ENCODE measurements around the gene FOXK2.
"Not testable (repeated sequence)": the region's sequence is repeated elsewhere in the genome, so short reads cannot be mapped to it uniquely, and the experiment has no call there.

FOXK2 gene

DNA sequence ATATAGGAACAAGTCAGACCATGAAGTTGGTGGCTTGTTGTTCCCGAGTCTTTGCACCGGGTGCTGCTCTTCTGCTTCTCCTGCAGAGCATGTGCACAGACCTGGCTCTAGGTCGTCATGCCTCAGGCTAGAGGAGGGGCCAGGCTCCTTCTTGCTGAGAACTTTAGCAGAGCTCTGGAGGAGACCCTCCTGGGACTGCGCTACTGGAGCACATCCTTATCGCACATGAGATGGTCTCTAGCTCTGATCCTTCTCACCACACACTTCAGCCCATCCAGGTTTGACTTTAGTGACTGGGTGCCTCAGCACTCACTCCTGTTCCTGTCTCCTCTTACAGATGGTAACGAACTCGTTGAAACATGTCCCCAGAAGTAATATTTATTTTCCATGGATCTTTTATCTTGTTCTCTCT is 14.9 kb downstream of the FOXK2 start:
- Histone ChIP-seq H4K91ac (ENCODE audit: low read depth, low read length, poor library complexity) (no peak overlapping the region), H3K36me3 (replicated peaks in 1 of 2; ENCODE audit: control insufficient read depth in 2 of 2, insufficient read depth in 2 of 2, low read length in 2 of 2) (peaks cover 0 to 5% of the 10 kb centered on the region in 2 donors), H2BK15ac (ENCODE audit: low read length) (no peak overlapping the region), H4K8ac (ENCODE audit: low read depth, low read length) (no peak overlapping the region), H3K23ac (ENCODE audit: low read depth, low read length, poor library complexity) (no peak overlapping the region), H2BK5ac (ENCODE audit: low read length) (no peak overlapping the region), H3K4me3 (ENCODE audit: low read length in 2 of 2) (no peak overlapping the region), H3K79me1 (ENCODE audit: low read depth, low read length) (peaks cover 8% of the 10 kb centered on the region), H3K4ac (ENCODE audit: low read length) (no peak overlapping the region), H2AFZ (ENCODE audit: low read length) (no peak overlapping the region), H2BK12ac (ENCODE audit: low read length) (no peak overlapping the region), H3K18ac (ENCODE audit: low read length) (no peak overlapping the region), H3K9ac (ENCODE audit: low read depth, low read length, poor library complexity) (no peak overlapping the region), H3K27me3 (ENCODE audit: control insufficient read depth in 3 of 3, insufficient read depth in 3 of 3, low read depth in 1 of 3, low read length in 3 of 3) (no peaks in the 10 kb centered on the region), H3K4me2 (ENCODE audit: insufficient read depth, low read length, poor library complexity, severe bottlenecking) (no peak overlapping the region), H2BK120ac (ENCODE audit: low read depth, low read length) (no peak overlapping the region), H2AK5ac (ENCODE audit: low read depth, low read length) (no peak overlapping the region), H3K14ac (ENCODE audit: low read length) (no peak overlapping the region), H3K27ac (replicated peaks; ENCODE audit: low read length) (no peak overlapping the region), H3K4me1 (ENCODE audit: control insufficient read depth in 2 of 2, insufficient read depth in 1 of 2, low read depth in 1 of 2, low read length in 2 of 2) (peaks cover 6 to 21% of the 10 kb centered on the region in 2 donors), H3K9me3 (replicated peaks in 1 of 2; ENCODE audit: control insufficient read depth in 2 of 2, insufficient read depth in 1 of 2, low read depth in 1 of 2, low read length in 2 of 2) (no peaks in the 10 kb centered on the region)
- DNase-seq (ENCODE audit: low spot score): no peak
- WGBS, 2 donors (ENCODE audit: extremely low coverage in 2 of 2, insufficient read length in 2 of 2, insufficient replicate concordance in 1 of 2): no CpG with 5 or more reads among the region's 7 CpGs

DNA sequence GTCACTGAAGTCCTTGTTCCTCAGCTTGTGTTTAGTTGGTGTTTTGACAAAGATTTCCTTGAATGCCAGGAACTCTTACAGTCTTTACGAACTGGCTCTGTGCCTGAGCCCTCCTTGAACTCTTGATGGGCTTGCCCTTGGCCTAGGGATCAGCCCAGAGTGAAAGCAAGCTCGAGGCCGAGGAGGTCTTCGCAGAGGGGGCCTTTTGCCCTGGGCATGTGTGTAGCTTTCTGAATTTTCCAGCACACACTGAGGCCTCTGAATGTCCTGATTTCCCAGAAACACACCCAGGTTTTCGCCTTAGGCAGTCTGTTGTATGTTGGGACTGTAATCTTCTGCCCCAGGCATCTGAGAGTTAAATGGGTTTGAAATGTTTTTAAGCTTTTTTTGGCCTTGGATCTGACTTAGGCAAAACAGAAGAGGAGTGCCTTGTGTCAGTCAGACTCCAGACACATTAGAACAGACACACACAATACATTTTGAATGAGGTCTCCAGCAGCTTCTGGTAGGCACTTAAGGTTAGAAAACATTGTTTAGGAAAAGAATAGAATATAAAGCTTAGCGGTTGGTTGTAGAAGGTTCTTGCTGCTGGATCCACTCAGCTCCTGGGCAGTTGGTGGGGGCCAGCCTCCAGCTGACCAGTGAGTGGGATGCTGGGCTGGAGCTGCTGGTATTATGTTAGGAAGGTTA is 17.1 kb downstream of the FOXK2 start:
- WGBS, 2 donors (ENCODE audit: extremely low coverage in 2 of 2, insufficient read length in 2 of 2, insufficient replicate concordance in 1 of 2): no CpG with 5 or more reads among the region's 6 CpGs
- no peak overlapping the region for H3K27ac ChIP-seq (replicated peaks; ENCODE audit: low read length)
- H4K91ac ChIP-seq (ENCODE audit: low read depth, low read length, poor library complexity): no peak overlapping the region
- H2BK120ac ChIP-seq (ENCODE audit: low read depth, low read length): no peak overlapping the region
- peaks cover 14% of the 10 kb centered on the region for H3K79me1 ChIP-seq (ENCODE audit: low read depth, low read length)
- H3K27me3 ChIP-seq (ENCODE audit: control insufficient read depth in 3 of 3, insufficient read depth in 3 of 3, low read depth in 1 of 3, low read length in 3 of 3): no peaks in the 10 kb centered on the region
- H2AFZ ChIP-seq (ENCODE audit: low read length): no peak overlapping the region
- H2BK12ac ChIP-seq (ENCODE audit: low read length): no peak overlapping the region
- no peak overlapping the region for H2BK15ac ChIP-seq (ENCODE audit: low read length)
- H4K8ac ChIP-seq (ENCODE audit: low read depth, low read length): no peak overlapping the region
- H3K4me2 ChIP-seq (ENCODE audit: insufficient read depth, low read length, poor library complexity, severe bottlenecking): no peak overlapping the region
- no peak overlapping the region for H2BK5ac ChIP-seq (ENCODE audit: low read length)
- no peak overlapping the region for H3K18ac ChIP-seq (ENCODE audit: low read length)
- DNase-seq (ENCODE audit: low spot score): no peak
- no peak overlapping the region for H2AK5ac ChIP-seq (ENCODE audit: low read depth, low read length)
- no peak overlapping the region for H3K23ac ChIP-seq (ENCODE audit: low read depth, low read length, poor library complexity)
- no peaks in the 10 kb centered on the region for H3K9me3 ChIP-seq (replicated peaks in 1 of 2; ENCODE audit: control insufficient read depth in 2 of 2, insufficient read depth in 1 of 2, low read depth in 1 of 2, low read length in 2 of 2)
- no peak overlapping the region for H3K4me3 ChIP-seq (ENCODE audit: low read length in 2 of 2)
- no peak overlapping the region for H3K9ac ChIP-seq (ENCODE audit: low read depth, low read length, poor library complexity)
- H3K14ac ChIP-seq (ENCODE audit: low read length): no peak overlapping the region
- H3K4ac ChIP-seq (ENCODE audit: low read length): no peak overlapping the region
- peaks cover 0 to 12% of the 10 kb centered on the region in 2 donors for H3K36me3 ChIP-seq (replicated peaks in 1 of 2; ENCODE audit: control insufficient read depth in 2 of 2, insufficient read depth in 2 of 2, low read length in 2 of 2)
- peaks cover 5 to 12% of the 10 kb centered on the region in 2 donors for H3K4me1 ChIP-seq (ENCODE audit: control insufficient read depth in 2 of 2, insufficient read depth in 1 of 2, low read depth in 1 of 2, low read length in 2 of 2)

DNA sequence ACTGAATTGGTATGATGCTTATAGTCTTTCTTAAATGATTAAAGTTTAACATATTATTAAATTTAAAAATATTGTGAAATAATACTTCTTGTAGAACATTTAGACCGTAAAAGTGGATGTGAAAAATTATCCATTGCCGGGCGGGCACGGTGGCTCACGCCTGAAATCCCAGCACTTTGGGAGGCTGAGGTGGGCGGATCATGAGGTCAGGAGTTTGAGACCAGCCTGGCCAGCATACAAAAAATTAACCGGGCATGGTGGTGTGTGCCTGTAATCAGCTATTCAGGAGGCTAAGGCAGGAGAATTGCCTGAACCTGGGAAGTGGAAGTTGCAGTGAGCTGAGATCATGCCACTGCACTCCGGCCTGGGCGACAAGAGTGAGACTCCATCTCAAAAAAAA is 17.7 kb downstream of the FOXK2 start:
- H2BK12ac ChIP-seq (ENCODE audit: low read length); H3K14ac ChIP-seq (ENCODE audit: low read length); H3K4me2 ChIP-seq (ENCODE audit: insufficient read depth, low read length, poor library complexity, severe bottlenecking); H3K4me3 ChIP-seq (ENCODE audit: low read length in 2 of 2); H2AFZ ChIP-seq (ENCODE audit: low read length); H2BK120ac ChIP-seq (ENCODE audit: low read depth, low read length); H3K9ac ChIP-seq (ENCODE audit: low read depth, low read length, poor library complexity); H2BK5ac ChIP-seq (ENCODE audit: low read length); H2BK15ac ChIP-seq (ENCODE audit: low read length); H4K91ac ChIP-seq (ENCODE audit: low read depth, low read length, poor library complexity); H3K4ac ChIP-seq (ENCODE audit: low read length); H3K27ac ChIP-seq (replicated peaks; ENCODE audit: low read length); H3K27me3 ChIP-seq (ENCODE audit: control insufficient read depth in 3 of 3, insufficient read depth in 3 of 3, low read depth in 1 of 3, low read length in 3 of 3); H3K9me3 ChIP-seq (replicated peaks in 1 of 2; ENCODE audit: control insufficient read depth in 2 of 2, insufficient read depth in 1 of 2, low read depth in 1 of 2, low read length in 2 of 2); H4K8ac ChIP-seq (ENCODE audit: low read depth, low read length); H2AK5ac ChIP-seq (ENCODE audit: low read depth, low read length); H3K23ac ChIP-seq (ENCODE audit: low read depth, low read length, poor library complexity); H3K18ac ChIP-seq (ENCODE audit: low read length); DNase-seq (ENCODE audit: low spot score): not testable (repeated sequence)
- H3K79me1 ChIP-seq (ENCODE audit: low read depth, low read length): peaks cover 14% of the 10 kb centered on the region
- H3K4me1 ChIP-seq (ENCODE audit: control insufficient read depth in 2 of 2, insufficient read depth in 1 of 2, low read depth in 1 of 2, low read length in 2 of 2): peaks cover 5 to 12% of the 10 kb centered on the region in 2 donors
- WGBS, 2 donors (ENCODE audit: extremely low coverage in 2 of 2, insufficient read length in 2 of 2, insufficient replicate concordance in 1 of 2): no CpG with 5 or more reads among the region's 9 CpGs
- H3K36me3 ChIP-seq (replicated peaks in 1 of 2; ENCODE audit: control insufficient read depth in 2 of 2, insufficient read depth in 2 of 2, low read length in 2 of 2): peaks cover 0 to 12% of the 10 kb centered on the region in 2 donors

DNA sequence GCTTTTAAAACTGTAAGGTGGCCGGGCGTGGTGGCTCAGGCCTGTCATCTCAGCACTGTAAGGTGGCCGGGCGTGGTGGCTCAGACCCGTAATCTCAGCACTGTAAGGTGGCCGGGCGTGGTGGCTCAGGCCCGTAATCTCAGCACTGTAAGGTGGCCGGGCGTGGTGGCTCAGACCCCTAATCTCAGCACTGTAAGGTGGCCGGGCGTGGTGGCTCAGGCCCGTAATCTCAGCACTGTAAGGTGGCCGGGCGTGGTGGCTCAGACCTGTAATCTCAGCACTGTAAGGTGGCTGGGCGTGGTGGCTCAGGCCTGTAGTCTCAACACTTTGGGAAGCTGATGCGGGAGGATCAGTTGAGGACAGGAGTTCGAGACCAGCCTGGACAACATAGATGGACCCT is 19.5 kb downstream of the FOXK2 start:
- DNase-seq (ENCODE audit: low spot score); H3K18ac ChIP-seq (ENCODE audit: low read length): not testable (repeated sequence)
- no CpG with 5 or more reads among the region's 18 CpGs for WGBS, 2 donors (ENCODE audit: extremely low coverage in 2 of 2, insufficient read length in 2 of 2, insufficient replicate concordance in 1 of 2)

More for the DNA sequence above, 19.5 kb downstream of the FOXK2 start:
- Histone ChIP-seq H3K4me1 (ENCODE audit: control insufficient read depth in 2 of 2, insufficient read depth in 1 of 2, low read depth in 1 of 2, low read length in 2 of 2) (peaks cover 5 to 12% of the 10 kb centered on the region in 2 donors), H3K79me1 (ENCODE audit: low read depth, low read length) (peaks cover 17% of the 10 kb centered on the region), H3K36me3 (replicated peaks in 1 of 2; ENCODE audit: control insufficient read depth in 2 of 2, insufficient read depth in 2 of 2, low read length in 2 of 2) (peaks cover 0 to 12% of the 10 kb centered on the region in 2 donors)
- H3K23ac ChIP-seq (ENCODE audit: low read depth, low read length, poor library complexity); H3K4me3 ChIP-seq (ENCODE audit: low read length in 2 of 2); H4K8ac ChIP-seq (ENCODE audit: low read depth, low read length); H3K27me3 ChIP-seq (ENCODE audit: control insufficient read depth in 3 of 3, insufficient read depth in 3 of 3, low read depth in 1 of 3, low read length in 3 of 3); H3K4ac ChIP-seq (ENCODE audit: low read length); H3K4me2 ChIP-seq (ENCODE audit: insufficient read depth, low read length, poor library complexity, severe bottlenecking); H3K9ac ChIP-seq (ENCODE audit: low read depth, low read length, poor library complexity); H4K91ac ChIP-seq (ENCODE audit: low read depth, low read length, poor library complexity); H2AFZ ChIP-seq (ENCODE audit: low read length); H2AK5ac ChIP-seq (ENCODE audit: low read depth, low read length); H3K27ac ChIP-seq (replicated peaks; ENCODE audit: low read length); H3K9me3 ChIP-seq (replicated peaks in 1 of 2; ENCODE audit: control insufficient read depth in 2 of 2, insufficient read depth in 1 of 2, low read depth in 1 of 2, low read length in 2 of 2); H2BK120ac ChIP-seq (ENCODE audit: low read depth, low read length); H2BK15ac ChIP-seq (ENCODE audit: low read length); H3K14ac ChIP-seq (ENCODE audit: low read length); H2BK5ac ChIP-seq (ENCODE audit: low read length); H2BK12ac ChIP-seq (ENCODE audit: low read length): not testable (repeated sequence)

Measured in neuronal stem cell (in vitro differentiated cells).